OCI-LY7 (cell line): ENCODE results near the gene LUC7L. TPM values are rescaled to one million over a fixed set of nuclear protein-coding genes. Genes with fewer than 3 reads are reported as not detected.

ENCODE experiments used
- BruUV-seq: library from RNA; stranded (reverse); fragments of 400-500 nt; replicated peaks from 2 replicates; lab custom pipeline; 2021; lab: Mats Ljungman, UMichigan
- CTCF ChIA-PET: fragments of 300-600 bp; sonication (Branson Sonifier 250); formaldehyde crosslinking; loops from one replicate; lab custom pipeline; 2022; ENCODE audit warnings: antibody characterized with exemption; ENCODE audit not compliant: unreplicated experiment; lab: Charles Lee
- POLR2A ChIA-PET: fragments of 300-600 bp; sonication (Branson Sonifier 250); formaldehyde crosslinking; loops from one replicate; lab custom pipeline; 2022; ENCODE audit warnings: antibody characterized with exemption; lab: Charles Lee
- DNase-seq: peaks from one replicate; pipeline ENCODE4 v3.0.0-alpha.2; 2015; ENCODE audit warnings: low spot score
- H2AFZ ChIP-seq: fragments of 200-600 bp; sonication (generic), shearing (Covaris generic); 2 replicates; pipeline ENCODE4 v1.6.1; 2014; ENCODE audit warnings: mild to moderate bottlenecking, antibody characterized with exemption, low read length, moderate library complexity
- H3K27ac ChIP-seq: fragments of 200-600 bp; sonication (generic); 2 replicates; pipeline ENCODE4 v1.5.1; 2014; ENCODE audit warnings: mixed run types, low read depth, mild to moderate bottlenecking, moderate library complexity, low read length, inconsistent platforms; ENCODE audit not compliant: poor library complexity, severe bottlenecking
- H3K36me3 ChIP-seq: fragments of 200-600 bp; sonication (generic); 2 replicates; pipeline ENCODE4 v1.6.1; 2014; ENCODE audit warnings: mild to moderate bottlenecking, antibody characterized with exemption, low read length, moderate library complexity, mixed read lengths; ENCODE audit not compliant: insufficient read depth
- H3K4me1 ChIP-seq: fragments of 200-600 bp; sonication (generic); 2 replicates; pipeline ENCODE4 v1.5.1; 2014; ENCODE audit warnings: mild to moderate bottlenecking, low read length; ENCODE audit not compliant: insufficient read depth, poor library complexity, severe bottlenecking
- H3K4me2 ChIP-seq: fragments of 200-600 bp; sonication (generic); 2 replicates; pipeline ENCODE4 v1.6.1; 2014; ENCODE audit warnings: mild to moderate bottlenecking, low read length
- H3K4me3 ChIP-seq: fragments of 200-600 bp; sonication (generic); 2 replicates; pipeline ENCODE4 v1.5.1; 2014; ENCODE audit warnings: mild to moderate bottlenecking, low read depth, low read length; ENCODE audit not compliant: poor library complexity, severe bottlenecking
- H3K79me2 ChIP-seq: fragments of 200-600 bp; sonication (generic); 2 replicates; pipeline ENCODE4 v1.6.1; 2016; ENCODE audit warnings: low read depth, mild to moderate bottlenecking, low read length, moderate library complexity, mixed read lengths; ENCODE audit not compliant: insufficient read depth
- H3K9me2 ChIP-seq: fragments of 200-600 bp; sonication (generic); 2 replicates; pipeline ENCODE4 v1.6.1; 2016; ENCODE audit warnings: mild to moderate bottlenecking, low read length, mixed read lengths; ENCODE audit not compliant: insufficient read depth
- H3K9me3 ChIP-seq: fragments of 200-600 bp; sonication (generic); 2 replicates; pipeline ENCODE4 v1.6.1; 2014; ENCODE audit warnings: mild to moderate bottlenecking, mixed run types, low read length, mixed read lengths
- H4K20me1 ChIP-seq: fragments of 200-600 bp; sonication (generic); 2 replicates; pipeline ENCODE4 v1.6.1; 2014; ENCODE audit warnings: mild to moderate bottlenecking, antibody characterized with exemption, low read length, moderate library complexity, mixed read lengths; ENCODE audit not compliant: insufficient read depth
- EZH2phosphoT487 ChIP-seq: fragments of 200-600 bp; sonication (generic); IDR thresholded peaks from 2 replicates; pipeline ENCODE4 v1.6.1; 2018; ENCODE audit warnings: low read depth, borderline replicate concordance, mild to moderate bottlenecking, mixed run types, antibody characterized with exemption, low read length, moderate library complexity, mixed read lengths
- intact Hi-C: fragments of 100-400 bp; cut with micrococcal nuclease; formaldehyde crosslinking; loops from one replicate; pipeline ENCODE4 v1.10.0; 2022; ENCODE audit not compliant: unreplicated experiment
- total RNA-seq, 2 experiments: library from RNA; depleted of rRNA in 1 of 2; stranded (reverse); fragments of >200 nt in 1 of 2; shearing (Covaris generic) in 1 of 2; gene quantifications; 2 replicates each; pipeline ENCODE4 v1.2.3, GENCODE V29; 2014 to 2022
- TF ChIP-seq, protein P1 (sequence below): fragments of 200-600 bp; sonication (generic); conservative IDR thresholded peaks from 2 replicates; pipeline ENCODE4 v1.5.1; 2014; ENCODE audit warnings: mild to moderate bottlenecking, antibody characterized with exemption, low read length, moderate library complexity, mixed read lengths

The LUC7L gene
- total RNA-seq, 2 experiments from 2014 or later, result 81.4 to 90.5 TPM

DNA sequence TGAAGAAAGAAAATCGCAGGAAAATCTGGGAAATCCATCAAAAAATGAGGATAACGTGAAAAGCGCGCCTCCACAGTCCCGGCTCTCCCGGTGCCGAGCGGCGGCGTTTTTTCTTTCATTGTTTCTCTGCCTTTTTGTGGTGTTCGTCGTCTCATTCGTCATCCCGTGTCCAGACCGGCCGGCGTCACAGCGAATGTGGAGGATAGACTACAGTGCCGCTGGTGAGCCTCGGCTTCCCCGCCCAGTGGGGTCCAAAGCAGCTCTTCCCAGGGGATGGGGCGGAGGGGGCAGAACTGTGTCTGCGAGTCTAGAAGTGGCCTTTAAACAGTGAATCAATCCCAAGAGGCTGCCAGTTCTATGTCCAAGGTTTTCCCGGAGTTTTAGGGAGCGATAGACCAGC lies 25.2 kb upstream of the LUC7L start:
- Histone ChIP-seq H3K27ac (no peak overlapping the region), H3K9me2 (no peaks in the 10 kb centered on the region), H3K36me3 (no peaks in the 10 kb centered on the region), H2AFZ (no peak overlapping the region), H3K79me2 (no peaks in the 10 kb centered on the region), H3K4me3 (no peak overlapping the region), H4K20me1 (no peaks in the 10 kb centered on the region), H3K4me2 (no peak overlapping the region), H3K9me3 (no peaks in the 10 kb centered on the region), H3K4me1 (no peaks in the 10 kb centered on the region)
- intact Hi-C loops, result no loop called here
- TF ChIP-seq EZH2phosphoT487, result no peak
- TF ChIP-seq, protein P1, sequence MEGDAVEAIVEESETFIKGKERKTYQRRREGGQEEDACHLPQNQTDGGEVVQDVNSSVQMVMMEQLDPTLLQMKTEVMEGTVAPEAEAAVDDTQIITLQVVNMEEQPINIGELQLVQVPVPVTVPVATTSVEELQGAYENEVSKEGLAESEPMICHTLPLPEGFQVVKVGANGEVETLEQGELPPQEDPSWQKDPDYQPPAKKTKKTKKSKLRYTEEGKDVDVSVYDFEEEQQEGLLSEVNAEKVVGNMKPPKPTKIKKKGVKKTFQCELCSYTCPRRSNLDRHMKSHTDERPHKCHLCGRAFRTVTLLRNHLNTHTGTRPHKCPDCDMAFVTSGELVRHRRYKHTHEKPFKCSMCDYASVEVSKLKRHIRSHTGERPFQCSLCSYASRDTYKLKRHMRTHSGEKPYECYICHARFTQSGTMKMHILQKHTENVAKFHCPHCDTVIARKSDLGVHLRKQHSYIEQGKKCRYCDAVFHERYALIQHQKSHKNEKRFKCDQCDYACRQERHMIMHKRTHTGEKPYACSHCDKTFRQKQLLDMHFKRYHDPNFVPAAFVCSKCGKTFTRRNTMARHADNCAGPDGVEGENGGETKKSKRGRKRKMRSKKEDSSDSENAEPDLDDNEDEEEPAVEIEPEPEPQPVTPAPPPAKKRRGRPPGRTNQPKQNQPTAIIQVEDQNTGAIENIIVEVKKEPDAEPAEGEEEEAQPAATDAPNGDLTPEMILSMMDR, result no peak
- ChIA-PET POLR2A (no interaction called here), CTCF (no interaction called here)
- DNase-seq, result no peak
- BruUV-seq, result no TSS peak

DNA sequence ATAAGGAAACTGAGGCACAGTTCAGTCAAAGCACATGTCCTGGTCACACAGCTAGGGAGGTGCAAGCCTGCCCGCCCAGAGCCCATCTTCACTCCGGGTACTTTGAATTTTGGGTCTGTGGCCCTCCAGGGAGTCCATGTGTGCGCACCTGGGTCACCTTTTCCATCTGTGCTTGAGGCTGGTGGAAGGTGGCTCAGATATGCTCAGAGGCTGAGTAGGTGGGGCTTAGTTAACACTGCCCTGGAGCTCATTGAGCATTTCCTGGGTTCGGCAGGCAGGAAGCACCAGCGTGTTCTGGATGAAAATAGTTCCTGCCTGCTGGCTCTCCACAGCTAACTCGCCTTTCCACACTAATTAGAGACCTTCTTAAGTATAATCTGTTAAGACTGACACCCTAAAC lies 24.6 kb upstream of the LUC7L start:
- H3K9me2 ChIP-seq, result no peaks in the 10 kb centered on the region
- H3K27ac ChIP-seq, result no peak overlapping the region
- no peak for TF ChIP-seq EZH2phosphoT487
- TF ChIP-seq, protein P1, result no peak
- no peaks in the 10 kb centered on the region for H3K36me3 ChIP-seq
- H3K9me3 ChIP-seq, result no peaks in the 10 kb centered on the region
- CTCF ChIA-PET, result interaction anchor here (0.6 kb wide), 1 partner anchor 162 kb away, joined by 4 read pairs; no protein-coding TSS in a partner anchor
- H4K20me1 ChIP-seq, result no peaks in the 10 kb centered on the region
- H3K79me2 ChIP-seq, result no peaks in the 10 kb centered on the region
- no peak overlapping the region for H3K4me3 ChIP-seq
- H2AFZ ChIP-seq, result no peak overlapping the region
- POLR2A ChIA-PET, result no interaction called here
- no peaks in the 10 kb centered on the region for H3K4me1 ChIP-seq
- no peak overlapping the region for H3K4me2 ChIP-seq
- intact Hi-C loops, result no loop called here
- no peak for DNase-seq
- BruUV-seq, result no TSS peak

DNA sequence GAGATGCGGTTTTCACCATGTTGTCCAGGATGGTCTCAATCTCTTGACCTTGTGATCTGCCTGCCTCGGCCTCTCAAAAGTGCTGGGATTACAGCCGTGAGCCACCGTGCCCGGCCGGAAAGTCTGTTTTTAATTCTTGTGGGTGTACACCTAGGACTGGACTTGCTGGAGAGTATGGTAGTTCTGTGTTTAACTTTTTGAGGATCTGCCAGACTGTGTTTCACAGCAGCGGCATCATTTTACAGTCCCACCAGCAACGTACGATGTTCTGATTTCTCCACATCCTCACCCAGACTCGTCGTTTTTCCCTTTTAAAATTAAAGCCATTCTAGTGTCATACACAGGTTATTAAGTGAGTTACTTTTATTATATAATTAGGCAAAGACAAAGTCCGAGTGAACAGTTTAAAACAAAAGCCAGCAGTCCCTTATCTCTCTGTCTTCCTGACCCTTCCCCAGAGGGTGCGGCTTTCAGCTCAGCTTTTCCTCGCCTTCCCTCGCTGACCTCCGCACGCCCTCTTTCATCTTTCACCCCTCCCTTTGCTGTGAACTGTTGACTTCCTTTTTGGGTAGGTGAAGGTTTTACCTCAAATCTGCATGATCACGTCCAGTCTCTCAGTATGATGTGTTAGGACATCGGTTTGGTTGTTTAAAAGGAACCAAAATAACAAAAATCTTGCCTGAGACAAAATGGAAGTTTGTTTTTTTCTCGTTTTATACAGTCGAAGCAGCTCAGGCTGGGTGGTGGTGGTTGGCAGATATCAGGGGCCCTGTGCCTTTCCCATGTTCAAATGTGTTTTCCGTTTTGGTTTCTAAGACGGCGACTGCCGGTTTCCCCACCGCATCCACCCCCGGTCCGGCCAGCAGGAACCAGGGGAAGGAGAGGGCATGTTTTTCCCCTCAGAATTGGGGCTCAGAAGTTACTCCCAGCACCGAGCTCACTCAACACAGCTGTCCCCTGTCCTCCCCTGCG lies 23.4 kb upstream of the LUC7L start:
- no peak overlapping the region for H3K27ac ChIP-seq
- ChIA-PET POLR2A (no interaction called here), CTCF (no interaction called here)
- H4K20me1 ChIP-seq, result no peaks in the 10 kb centered on the region
- DNase-seq, result no peak
- H3K9me3 ChIP-seq, result no peaks in the 10 kb centered on the region
- intact Hi-C loops, result no loop called here
- H3K4me2 ChIP-seq, result no peak overlapping the region
- no peaks in the 10 kb centered on the region for H3K36me3 ChIP-seq
- no TSS peak for BruUV-seq
- H2AFZ ChIP-seq, result no peak overlapping the region
- H3K4me3 ChIP-seq, result no peak overlapping the region
- TF ChIP-seq EZH2phosphoT487, result no peak
- TF ChIP-seq, protein P1, result no peak
- H3K9me2 ChIP-seq, result no peaks in the 10 kb centered on the region
- H3K79me2 ChIP-seq, result no peaks in the 10 kb centered on the region
- no peaks in the 10 kb centered on the region for H3K4me1 ChIP-seq
